HG02938 (cell line): ENCODE measurements around the gene KYNU.
A peak's percentile ranks its signal among the peaks of the same experiment; 100 is the strongest.
"Not testable (repeated sequence)": the region's sequence is repeated elsewhere in the genome, so short reads cannot be mapped to it uniquely, and the experiment has no call there.

ENCODE experiments used
- ATAC-seq: cut with Tn5 transposase; IDR thresholded peaks from one replicate; pipeline ENCODE4 v1.9.1; 2021; ENCODE audit warnings: mild to moderate bottlenecking, moderate library complexity; ENCODE audit not compliant: unreplicated experiment

KYNU gene

GRCh38 chr2:142877216-142877838 is at the start of gene KYNU:
Gene KYNU, plus strand, starts transcription at chr2:142877664. Its CDS starts 7,704 bp downstream, at chr2:142885368.
- ATAC-seq, result peak; percentile 63

GRCh38 chr2:142834021-142834420 is 43.4 kb upstream of the KYNU start:
- no peak for ATAC-seq

- ATAC-seq, result no peak
These were observed 37.0 kb upstream of the KYNU start for GRCh38 chr2:142840436-142840835.

GRCh38 chr2:142841788-142842187 is 35.7 kb upstream of the KYNU start:
- no peak for ATAC-seq

GRCh38 chr2:142842369-142842768 is 35.1 kb upstream of the KYNU start:
- no peak for ATAC-seq

GRCh38 chr2:142843731-142844130 is 33.7 kb upstream of the KYNU start:
- ATAC-seq, result no peak

GRCh38 chr2:142848023-142848606 is 29.3 kb upstream of the KYNU start:
- ATAC-seq, result no peak

- ATAC-seq, result no peak
These were observed 27.6 kb upstream of the KYNU start for GRCh38 chr2:142849820-142850219.

- ATAC-seq, result no peak
These were observed 23.6 kb upstream of the KYNU start for GRCh38 chr2:142853912-142854311.

GRCh38 chr2:142857256-142858164 is 20.0 kb upstream of the KYNU start:
- ATAC-seq, result no peak

GRCh38 chr2:142858961-142859360 is 18.5 kb upstream of the KYNU start:
- no peak for ATAC-seq

- ATAC-seq, result no peak
These were observed 15.2 kb upstream of the KYNU start for GRCh38 chr2:142862299-142862698.

- no peak for ATAC-seq
These were observed 14.6 kb upstream of the KYNU start for GRCh38 chr2:142862847-142863246.

GRCh38 chr2:142863485-142863961 is 13.9 kb upstream of the KYNU start:
- no peak for ATAC-seq

- not testable (repeated sequence) for ATAC-seq
These were observed 12.9 kb upstream of the KYNU start for GRCh38 chr2:142864605-142865004.

- ATAC-seq, result peak; percentile 90
These were observed 11.5 kb upstream of the KYNU start for GRCh38 chr2:142865924-142866323.

- ATAC-seq, result peak; percentile 12
These were observed 11.0 kb upstream of the KYNU start for GRCh38 chr2:142866426-142866825.

- no peak for ATAC-seq
These were observed 10.3 kb upstream of the KYNU start for GRCh38 chr2:142867136-142867535.

GRCh38 chr2:142868229-142868762 is 9.2 kb upstream of the KYNU start:
- no peak for ATAC-seq

- not testable (repeated sequence) for ATAC-seq
These were observed 8.4 kb upstream of the KYNU start for GRCh38 chr2:142869065-142869460.

- ATAC-seq, result no peak
These were observed 7.9 kb upstream of the KYNU start for GRCh38 chr2:142869461-142870106.
